Pons (tissue), 1 donor: Measurements from ENCODE around the gene MTARC1.

Source experiments
- DNase-seq: peaks from one replicate; pipeline ENCODE4 v3.0.0-alpha.2; 2016; ENCODE audit warnings: low spot score

MTARC1 gene

GRCh38 chr1:220807726-220808125 is 21.0 kb downstream of the MTARC1 start:
- no peak for DNase-seq

- DNase-seq, result peak; percentile 22
Observed at GRCh38 chr1:220808345-220809186, 21.9 kb downstream of the MTARC1 start.

- no peak for DNase-seq
Observed at GRCh38 chr1:220809187-220809550, 22.5 kb downstream of the MTARC1 start.

GRCh38 chr1:220809704-220810103 is 23.0 kb downstream of the MTARC1 start:
- no peak for DNase-seq

- peak; percentile 39 for DNase-seq
Observed at GRCh38 chr1:220810179-220810653, 23.5 kb downstream of the MTARC1 start.

- no peak for DNase-seq
Observed at GRCh38 chr1:220810963-220811362, 24.2 kb downstream of the MTARC1 start.

GRCh38 chr1:220811695-220812094 is 25.0 kb downstream of the MTARC1 start:
- DNase-seq, result no peak

GRCh38 chr1:220812308-220812707 is 25.6 kb downstream of the MTARC1 start:
- no peak for DNase-seq

GRCh38 chr1:220813013-220813412 is 26.3 kb downstream of the MTARC1 start:
- no peak for DNase-seq

GRCh38 chr1:220815409-220815808 is 28.7 kb downstream of the MTARC1 start:
- no peak for DNase-seq

GRCh38 chr1:220817907-220818306 is 31.2 kb downstream of the MTARC1 start:
- DNase-seq, result no peak

- no peak for DNase-seq
Observed at GRCh38 chr1:220818421-220819173, 31.9 kb downstream of the MTARC1 start.

- no peak for DNase-seq
Observed at GRCh38 chr1:220819467-220820026, 32.8 kb downstream of the MTARC1 start.

GRCh38 chr1:220824031-220824989 is 37.6 kb downstream of the MTARC1 start:
- no peak for DNase-seq

- DNase-seq, result no peak
Observed at GRCh38 chr1:220825819-220826551, 39.3 kb downstream of the MTARC1 start.

- no peak for DNase-seq
Observed at GRCh38 chr1:220826729-220827128, 40.0 kb downstream of the MTARC1 start.

- DNase-seq, result no peak
Observed at GRCh38 chr1:220827445-220828178, 40.9 kb downstream of the MTARC1 start.

GRCh38 chr1:220828179-220828490 is 41.4 kb downstream of the MTARC1 start:
- no peak for DNase-seq

GRCh38 chr1:220828950-220829586 is 42.4 kb downstream of the MTARC1 start:
- no peak for DNase-seq

GRCh38 chr1:220833436-220833835 is 46.7 kb downstream of the MTARC1 start:
- DNase-seq, result no peak
